Suprapubic skin (tissue), 4 donors: ENCODE results near the gene TAMM41. TPM values are rescaled to one million over a fixed set of nuclear protein-coding genes. Genes with fewer than 3 reads are reported as not detected.

Experiments used
- DNase-seq, 2 donors: peaks; one replicate each; pipeline ENCODE4 v3.0.0-alpha.2; 2019; ENCODE audit warnings: low spot score in 2 of 2
- H3K27ac ChIP-seq: fragments of 200-600 bp; sonication (generic); one replicate; pipeline ENCODE4 v1.5.1; 2019
- H3K27me3 ChIP-seq: fragments of 200-600 bp; sonication (generic); one replicate; pipeline ENCODE4 v1.5.1; 2019
- H3K36me3 ChIP-seq: fragments of 200-600 bp; sonication (generic); one replicate; pipeline ENCODE4 v1.5.1; 2019
- H3K4me1 ChIP-seq: fragments of 200-600 bp; sonication (generic); one replicate; pipeline ENCODE4 v1.5.1; 2019
- H3K4me3 ChIP-seq: fragments of 200-600 bp; sonication (generic); one replicate; pipeline ENCODE4 v1.5.1; 2019; ENCODE audit warnings: mild to moderate bottlenecking
- H3K9me3 ChIP-seq: fragments of 200-600 bp; sonication (generic); one replicate; pipeline ENCODE4 v1.5.1; 2019
- CTCF ChIP-seq, 2 donors: fragments of 200-600 bp in 1 of 2; fragments of 450-650 bp in 1 of 2; sonication (generic) in 1 of 2; IDR thresholded peaks; one replicate each; pipeline ENCODE4 v1.5.1; 2016 to 2019; ENCODE audit warnings: antibody characterized with exemption in 2 of 2, mild to moderate bottlenecking in 1 of 2, moderate library complexity in 1 of 2
- EP300 ChIP-seq: sonication (generic); formaldehyde crosslinking; IDR thresholded peaks from one replicate; pipeline ENCODE4 v1.6.1; 2017; ENCODE audit warnings: antibody characterized with exemption
- POLR2A ChIP-seq, 2 donors: fragments of 450-650 bp; IDR thresholded peaks; one replicate each; pipeline ENCODE4 v1.6.1; 2017; ENCODE audit warnings: antibody characterized with exemption in 2 of 2, mild to moderate bottlenecking in 2 of 2, moderate library complexity in 2 of 2
- POLR2AphosphoS5 ChIP-seq, 3 donors: sonication (generic); formaldehyde crosslinking; IDR thresholded peaks; one replicate each; pipeline ENCODE4 v1.6.1; 2017; ENCODE audit warnings: antibody characterized with exemption in 3 of 3
- WGBS: methylation state at CpG from one replicate; pipeline ENCODE4 v1.1.5; 2018; 5-methylcytosine and 5-hydroxymethylcytosine counted together
- total RNA-seq, 4 donors: library from RNA; depleted of rRNA; stranded (reverse); fragments of >200 nt; gene quantifications; one replicate each; pipeline ENCODE4 v1.1.0, GENCODE V29; 2016

The TAMM41 gene
- total RNA-seq, 4 donors from 2014 or later, result 9.2 to 36.6 (median 15.1) TPM

GRCh38 chr3:11810276-11810675 is 36.4 kb downstream of the TAMM41 start:
- no peak for DNase-seq
- Histone ChIP-seq H3K36me3 (peaks cover 52% of the 10 kb centered on the region), H3K4me1 (no peaks in the 10 kb centered on the region), H3K27ac (no peak overlapping the region), H3K4me3 (no peak overlapping the region), H3K27me3 (no peaks in the 10 kb centered on the region), H3K9me3 (no peaks in the 10 kb centered on the region)
- 70% methylated on average over 3 of the region's 3 CpGs for WGBS
- TF ChIP-seq EP300, result no peak
- no peak for TF ChIP-seq POLR2A (IDR thresholded peaks at IDR 0.05)
- TF ChIP-seq CTCF (IDR thresholded peaks at IDR 0.05), result no peak
- TF ChIP-seq POLR2AphosphoS5 (IDR thresholded peaks at IDR 0.05), result no peak

GRCh38 chr3:11808231-11808630 is 38.5 kb downstream of the TAMM41 start:
- WGBS, result 59% methylated on average over 9 of the region's 9 CpGs
- no peak for DNase-seq
- H3K27ac ChIP-seq, result no peak overlapping the region
- TF ChIP-seq EP300 (no peak), CTCF (IDR thresholded peaks at IDR 0.05) (no peak), POLR2A (IDR thresholded peaks at IDR 0.05) (no peak), POLR2AphosphoS5 (IDR thresholded peaks at IDR 0.05) (no peak)
- H3K36me3 ChIP-seq, result peaks cover 44% of the 10 kb centered on the region
- no peaks in the 10 kb centered on the region for H3K9me3 ChIP-seq
- H3K4me1 ChIP-seq, result no peaks in the 10 kb centered on the region
- H3K4me3 ChIP-seq, result no peak overlapping the region
- no peaks in the 10 kb centered on the region for H3K27me3 ChIP-seq

DNA sequence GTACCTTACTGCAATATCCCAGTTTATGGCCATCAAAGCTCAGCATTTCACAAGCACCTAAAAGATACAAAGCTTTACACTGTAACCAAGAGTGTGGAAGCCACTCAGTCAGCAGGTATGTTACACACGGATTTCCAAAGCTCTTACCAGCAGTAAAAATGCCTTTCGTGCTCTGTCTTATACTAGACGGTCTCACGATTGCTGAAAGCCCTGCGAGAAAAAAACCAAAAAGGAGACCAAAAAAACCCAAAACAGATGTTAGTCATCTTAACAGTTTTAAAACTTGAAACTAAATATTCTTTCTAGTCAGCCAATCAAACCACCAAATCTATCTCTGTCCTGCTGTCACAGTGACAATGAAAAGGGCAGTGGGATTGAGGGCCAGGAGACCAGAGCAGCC is 39.0 kb downstream of the TAMM41 start:
- no peak for DNase-seq
- Histone ChIP-seq H3K4me3 (no peak overlapping the region), H3K36me3 (peaks cover 43% of the 10 kb centered on the region), H3K27ac (no peak overlapping the region), H3K9me3 (no peaks in the 10 kb centered on the region), H3K27me3 (no peaks in the 10 kb centered on the region), H3K4me1 (no peaks in the 10 kb centered on the region)
- TF ChIP-seq EP300 (no peak), POLR2A (IDR thresholded peaks at IDR 0.05) (no peak), CTCF (IDR thresholded peaks at IDR 0.05) (no peak), POLR2AphosphoS5 (IDR thresholded peaks at IDR 0.05) (no peak)
- WGBS, result 55% methylated on average over 5 of the region's 5 CpGs

DNA sequence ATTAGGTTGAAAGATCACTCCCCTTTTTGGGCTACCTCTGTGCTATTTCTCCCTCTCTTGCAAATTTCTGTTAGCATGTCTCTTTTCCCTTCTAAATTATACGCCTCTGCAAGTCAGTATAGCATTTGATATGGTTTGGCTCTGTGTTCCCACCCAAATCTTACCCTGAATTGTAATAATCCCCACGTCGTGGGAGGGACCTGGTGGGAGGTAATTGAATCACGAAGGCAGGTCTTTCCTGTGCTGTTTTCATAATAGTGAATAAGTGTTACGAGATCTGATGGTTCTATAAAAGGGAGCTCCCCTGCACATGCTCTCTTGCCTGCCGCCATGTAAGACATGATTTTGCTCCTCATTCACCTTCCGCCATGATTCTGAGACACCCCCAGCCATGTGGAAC is 41.0 kb downstream of the TAMM41 start:
- TF ChIP-seq POLR2A (IDR thresholded peaks at IDR 0.05), result no peak
- TF ChIP-seq CTCF (IDR thresholded peaks at IDR 0.05), result no peak
- TF ChIP-seq EP300, result no peak
- no peak for TF ChIP-seq POLR2AphosphoS5 (IDR thresholded peaks at IDR 0.05)
- DNase-seq, result no peak
- Histone ChIP-seq H3K27ac (no peak overlapping the region), H3K4me3 (no peak overlapping the region), H3K36me3 (peaks cover 49% of the 10 kb centered on the region), H3K27me3 (no peaks in the 10 kb centered on the region), H3K4me1 (no peaks in the 10 kb centered on the region), H3K9me3 (no peaks in the 10 kb centered on the region)
- WGBS, result 91% methylated on average over 7 of the region's 7 CpGs

GRCh38 chr3:11803977-11804892 is 42.5 kb downstream of the TAMM41 start:
- TF ChIP-seq CTCF (IDR thresholded peaks at IDR 0.05), result peak; percentile 53 to 70
- no peak for TF ChIP-seq POLR2A (IDR thresholded peaks at IDR 0.05)
- no peak for DNase-seq
- no peaks in the 10 kb centered on the region for H3K9me3 ChIP-seq
- H3K27me3 ChIP-seq, result no peaks in the 10 kb centered on the region
- H3K4me1 ChIP-seq, result no peaks in the 10 kb centered on the region
- no peak overlapping the region for H3K27ac ChIP-seq
- no peak overlapping the region for H3K4me3 ChIP-seq
- peaks cover 52% of the 10 kb centered on the region for H3K36me3 ChIP-seq
- 34% methylated on average over 2 of the region's 2 CpGs for WGBS
